BJ (cell line): Measurements from ENCODE around the gene NUCKS1. TPM values are rescaled to one million over a fixed set of nuclear protein-coding genes. Genes with fewer than 3 reads are reported as not detected.
A peak's percentile ranks its signal among the peaks of the same experiment; 100 is the strongest.

Experiments
- CTCF ChIA-PET: fragments of 350-600 bp; formaldehyde crosslinking; extraction: SDS; loops from one replicate; lab custom pipeline; 2021; ENCODE audit warnings: antibody characterized with exemption, inconsistent platforms; lab: Yijun Ruan, JAX
- POLR2A ChIA-PET: fragments of 300-600 bp; sonication (Branson Sonifier 250); formaldehyde crosslinking; extraction: SDS; loops from one replicate; lab custom pipeline; 2021; ENCODE audit warnings: antibody characterized with exemption; lab: Charles Lee
- DNase-seq: peaks from one replicate; pipeline ENCODE4 v3.0.0-alpha.2; 2011; ENCODE audit warnings: low read depth
- H3K27me3 ChIP-seq: 2 replicates; pipeline ENCODE4 v1.6.0; 2011; ENCODE audit warnings: low read length; ENCODE audit not compliant: control insufficient read depth, insufficient read depth
- H3K36me3 ChIP-seq: 2 replicates; pipeline ENCODE4 v1.5.1; 2011; ENCODE audit warnings: low read length; ENCODE audit not compliant: control insufficient read depth, insufficient read depth
- H3K4me3 ChIP-seq: 2 replicates; pipeline ENCODE4 v1.5.1; 2011; ENCODE audit warnings: low read depth, mild to moderate bottlenecking, control low read depth, low read length
- polyA plus RNA-seq: library from polyadenylated mRNA; depleted of rRNA; stranded (reverse); fragments of >200 nt; gene quantifications from 2 replicates; pipeline ENCODE4 v1.2.3, GENCODE V29; 2011
- TF ChIP-seq, protein P1 (sequence below): IDR thresholded peaks from 2 replicates; pipeline ENCODE4 v1.5.1; 2011; ENCODE audit warnings: low read depth, mild to moderate bottlenecking, control low read depth, inconsistent platforms, low read length, moderate library complexity; ENCODE audit not compliant: insufficient read depth

The NUCKS1 gene
- polyA plus RNA-seq, 1 experiment, result 33.3 TPM

GRCh38 chr1:205711105-205712048 is 38.6 kb downstream of the NUCKS1 start:
- TF ChIP-seq, protein P1, sequence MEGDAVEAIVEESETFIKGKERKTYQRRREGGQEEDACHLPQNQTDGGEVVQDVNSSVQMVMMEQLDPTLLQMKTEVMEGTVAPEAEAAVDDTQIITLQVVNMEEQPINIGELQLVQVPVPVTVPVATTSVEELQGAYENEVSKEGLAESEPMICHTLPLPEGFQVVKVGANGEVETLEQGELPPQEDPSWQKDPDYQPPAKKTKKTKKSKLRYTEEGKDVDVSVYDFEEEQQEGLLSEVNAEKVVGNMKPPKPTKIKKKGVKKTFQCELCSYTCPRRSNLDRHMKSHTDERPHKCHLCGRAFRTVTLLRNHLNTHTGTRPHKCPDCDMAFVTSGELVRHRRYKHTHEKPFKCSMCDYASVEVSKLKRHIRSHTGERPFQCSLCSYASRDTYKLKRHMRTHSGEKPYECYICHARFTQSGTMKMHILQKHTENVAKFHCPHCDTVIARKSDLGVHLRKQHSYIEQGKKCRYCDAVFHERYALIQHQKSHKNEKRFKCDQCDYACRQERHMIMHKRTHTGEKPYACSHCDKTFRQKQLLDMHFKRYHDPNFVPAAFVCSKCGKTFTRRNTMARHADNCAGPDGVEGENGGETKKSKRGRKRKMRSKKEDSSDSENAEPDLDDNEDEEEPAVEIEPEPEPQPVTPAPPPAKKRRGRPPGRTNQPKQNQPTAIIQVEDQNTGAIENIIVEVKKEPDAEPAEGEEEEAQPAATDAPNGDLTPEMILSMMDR, result peak; percentile 87
- Histone ChIP-seq H3K4me3 (no peak overlapping the region), H3K27me3 (no peaks in the 10 kb centered on the region), H3K36me3 (peaks cover 1% of the 10 kb centered on the region; the same call in 1 of the 2 replicates)
- ChIA-PET CTCF (interaction anchor here (0.8 to 13.3 kb wide), 22 partner anchors 10 to 266 kb away, joined by 3 to 242 read pairs (median 8); partner anchors contain the start of genes SLC26A9 and SLC45A3), POLR2A (no interaction called here)
- DNase-seq, result peak; percentile 20

DNA sequence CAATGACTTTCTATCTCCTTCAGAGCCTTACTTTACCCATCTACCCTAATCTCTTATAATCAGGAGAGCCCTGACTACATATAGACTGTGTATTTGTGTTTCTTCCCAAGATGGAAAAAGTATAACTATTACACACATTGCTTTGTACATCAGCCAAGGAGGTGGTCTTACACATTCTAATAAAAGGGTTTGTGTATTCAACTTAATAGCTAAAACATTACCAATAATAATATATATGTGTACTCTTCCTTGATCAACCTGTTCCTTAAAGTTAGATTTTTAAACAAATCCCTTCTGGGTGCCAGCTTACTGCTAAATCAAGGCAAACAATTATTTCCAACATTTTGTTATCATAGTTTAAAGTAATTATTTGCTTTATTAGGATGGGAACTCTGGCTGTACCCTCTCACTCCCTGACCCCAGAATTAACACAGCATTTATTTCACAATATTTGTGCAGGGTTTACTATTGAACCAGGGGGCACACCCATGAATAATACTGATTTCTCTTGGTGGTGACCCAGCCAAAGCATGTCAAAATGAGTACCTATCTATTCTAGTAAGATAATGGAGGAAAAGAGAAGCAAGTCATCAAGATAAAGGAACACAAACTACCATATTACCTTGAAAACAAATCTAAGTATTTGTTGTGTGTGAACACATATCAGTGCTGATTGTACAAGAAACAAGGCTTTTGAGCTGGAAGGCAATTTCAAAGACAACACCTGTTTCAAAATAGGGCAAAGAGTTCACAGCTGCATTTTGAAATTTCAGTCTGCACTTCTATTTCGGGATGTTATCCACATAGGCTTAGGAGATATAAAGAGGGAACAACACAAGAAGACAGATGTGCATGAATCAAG is 39.5 kb downstream of the NUCKS1 start:
- CTCF ChIA-PET, result interaction anchor here (0.8 to 13.3 kb wide), 17 partner anchors 10 to 267 kb away, joined by 3 to 242 read pairs (median 8); partner anchors contain the start of genes SLC26A9 and SLC45A3
- H3K4me3 ChIP-seq, result no peak overlapping the region
- TF ChIP-seq, protein P1, result no peak

GRCh38 chr1:205709640-205710039 is 40.3 kb downstream of the NUCKS1 start:
- no peak overlapping the region for H3K4me3 ChIP-seq
- H3K36me3 ChIP-seq, result peaks cover 1% of the 10 kb centered on the region; the same call in 1 of the 2 replicates
- H3K27me3 ChIP-seq, result no peaks in the 10 kb centered on the region
- DNase-seq, result no peak
- TF ChIP-seq, protein P1, result no peak
- ChIA-PET POLR2A (no interaction called here), CTCF (interaction anchor here (0.6 to 13.3 kb wide), 14 partner anchors 9 to 268 kb away, joined by 4 to 242 read pairs (median 8); partner anchors contain the start of gene SLC45A3)

More for the DNA sequence above, 39.5 kb downstream of the NUCKS1 start:
- H3K27me3 ChIP-seq, result no peaks in the 10 kb centered on the region
- DNase-seq, result no peak
- peaks cover 1% of the 10 kb centered on the region; the same call in 1 of the 2 replicates for H3K36me3 ChIP-seq
- POLR2A ChIA-PET, result no interaction called here

- peak; percentile 19 for DNase-seq
- Histone ChIP-seq H3K27me3 (no peaks in the 10 kb centered on the region), H3K4me3 (no peak overlapping the region), H3K36me3 (peaks cover 1% of the 10 kb centered on the region; the same call in 1 of the 2 replicates)
- TF ChIP-seq, protein P1, result no peak
- ChIA-PET CTCF (interaction anchor here (0.6 to 13.3 kb wide), 10 partner anchors 16 to 268 kb away, joined by 3 to 242 read pairs (median 8); no protein-coding TSS in a partner anchor), POLR2A (interaction anchor here (0.6 kb wide), 1 partner anchor 121 kb away, joined by 16 read pairs; no protein-coding TSS in a partner anchor)
Observed at GRCh38 chr1:205709059-205709398, 41.0 kb downstream of the NUCKS1 start.
